ENCODE results near the gene TACSTD2. TPM values are rescaled to one million over a fixed set of nuclear protein-coding genes. Genes with fewer than 3 reads are reported as not detected.

Gene TACSTD2
- total RNA-seq, 1 donor from 2014 or later, result not detected

- no peak for DNase-seq (ENCODE audit: low spot score)
- Histone ChIP-seq H3K9me3 (ENCODE audit: low read depth) (no peaks in the 10 kb centered on the region), H3K27me3 (no peaks in the 10 kb centered on the region), H3K36me3 (no peaks in the 10 kb centered on the region), H3K27ac (no peak overlapping the region), H4K20me1 (ENCODE audit: low read depth) (no peaks in the 10 kb centered on the region), H3K79me2 (ENCODE audit: low read depth) (no peaks in the 10 kb centered on the region), H3K4me3 (no peak overlapping the region), H3F3A (ENCODE audit: low read depth) (no peaks in the 10 kb centered on the region), H3K4me2 (no peak overlapping the region), H2AFZ (replicated peaks) (peak overlapping the region; percentile 18), H3K4me1 (no peaks in the 10 kb centered on the region), H3K9ac (no peak overlapping the region)
- Mint-ChIP-seq H3K9me3 (peaks cover 4% of the 10 kb centered on the region), H3K4me1 (no peaks in the 10 kb centered on the region), H3K36me3 (no peaks in the 10 kb centered on the region), H3K4me3 (no peak overlapping the region), H3K27ac (no peak overlapping the region), H3K27me3 (ENCODE audit: insufficient read depth, low read depth) (peaks cover 3% of the 10 kb centered on the region)
- TF ChIP-seq EZH2phosphoT487 (IDR thresholded peaks at IDR 0.05) (no peak), EZH2 (IDR thresholded peaks at IDR 0.05) (no peak), CTCF (IDR thresholded peaks at IDR 0.05) (no peak)
Observed at GRCh38 chr1:58586271-58586670, 9.2 kb upstream of the TACSTD2 start.

GRCh38 chr1:58585581-58586151, 8.6 kb upstream of the TACSTD2 start:
- peaks cover 4% of the 10 kb centered on the region for H3K9me3 Mint-ChIP-seq
- Histone ChIP-seq H3K36me3 (no peaks in the 10 kb centered on the region), H2AFZ (replicated peaks) (no peak overlapping the region), H3K4me1 (no peaks in the 10 kb centered on the region), H3F3A (ENCODE audit: low read depth) (no peaks in the 10 kb centered on the region), H3K79me2 (ENCODE audit: low read depth) (no peaks in the 10 kb centered on the region), H3K27me3 (no peaks in the 10 kb centered on the region), H4K20me1 (ENCODE audit: low read depth) (no peaks in the 10 kb centered on the region), H3K27ac (no peak overlapping the region), H3K4me3 (no peak overlapping the region), H3K4me2 (no peak overlapping the region), H3K9me3 (ENCODE audit: low read depth) (no peaks in the 10 kb centered on the region), H3K9ac (no peak overlapping the region)
- no peaks in the 10 kb centered on the region for H3K4me1 Mint-ChIP-seq
- H3K4me3 Mint-ChIP-seq, result peak overlapping the region; percentile 54
- DNase-seq (ENCODE audit: low spot score), result no peak
- no peak for TF ChIP-seq CTCF (IDR thresholded peaks at IDR 0.05)
- TF ChIP-seq EZH2phosphoT487 (IDR thresholded peaks at IDR 0.05), result no peak
- no peak for TF ChIP-seq EZH2 (IDR thresholded peaks at IDR 0.05)
- H3K27ac Mint-ChIP-seq, result no peak overlapping the region
- peaks cover 5% of the 10 kb centered on the region for H3K27me3 Mint-ChIP-seq (ENCODE audit: insufficient read depth, low read depth)
- no peaks in the 10 kb centered on the region for H3K36me3 Mint-ChIP-seq

GRCh38 chr1:58585166-58585565, 8.1 kb upstream of the TACSTD2 start:
- no peak overlapping the region for H3K4me3 ChIP-seq
- H3K27ac Mint-ChIP-seq, result no peak overlapping the region
- no peak overlapping the region for H3K9ac ChIP-seq
- no peak overlapping the region for H3K4me2 ChIP-seq
- peaks cover 5% of the 10 kb centered on the region for H3K27me3 Mint-ChIP-seq (ENCODE audit: insufficient read depth, low read depth)
- peak overlapping the region; percentile 54 for H3K4me3 Mint-ChIP-seq
- H3F3A ChIP-seq (ENCODE audit: low read depth), result no peaks in the 10 kb centered on the region
- H3K36me3 Mint-ChIP-seq, result no peaks in the 10 kb centered on the region
- H3K9me3 Mint-ChIP-seq, result peaks cover 4% of the 10 kb centered on the region
- no peak for DNase-seq (ENCODE audit: low spot score)
- no peak overlapping the region for H3K27ac ChIP-seq
- H4K20me1 ChIP-seq (ENCODE audit: low read depth), result no peaks in the 10 kb centered on the region
- H3K79me2 ChIP-seq (ENCODE audit: low read depth), result no peaks in the 10 kb centered on the region
- no peaks in the 10 kb centered on the region for H3K4me1 ChIP-seq
- H3K27me3 ChIP-seq, result no peaks in the 10 kb centered on the region
- no peak for TF ChIP-seq CTCF (IDR thresholded peaks at IDR 0.05)
- no peak for TF ChIP-seq EZH2 (IDR thresholded peaks at IDR 0.05)
- TF ChIP-seq EZH2phosphoT487 (IDR thresholded peaks at IDR 0.05), result no peak
- H3K36me3 ChIP-seq, result no peaks in the 10 kb centered on the region
- no peak overlapping the region for H2AFZ ChIP-seq (replicated peaks)
- H3K9me3 ChIP-seq (ENCODE audit: low read depth), result no peaks in the 10 kb centered on the region
- H3K4me1 Mint-ChIP-seq, result no peaks in the 10 kb centered on the region

Data from neural progenitor cell (in vitro differentiated cells).